Measurements from ENCODE around the gene PTBP3.
A peak's percentile ranks its signal among the peaks of the same experiment; 100 is the strongest.

PTBP3 gene

GRCh38 chr9:112174222-112174964, 159.0 kb downstream of the PTBP3 start:
- peak; percentile 43 to 60 for DNase-seq (ENCODE audit: low read depth in 1 of 2, low spot score in 1 of 2)

DNA sequence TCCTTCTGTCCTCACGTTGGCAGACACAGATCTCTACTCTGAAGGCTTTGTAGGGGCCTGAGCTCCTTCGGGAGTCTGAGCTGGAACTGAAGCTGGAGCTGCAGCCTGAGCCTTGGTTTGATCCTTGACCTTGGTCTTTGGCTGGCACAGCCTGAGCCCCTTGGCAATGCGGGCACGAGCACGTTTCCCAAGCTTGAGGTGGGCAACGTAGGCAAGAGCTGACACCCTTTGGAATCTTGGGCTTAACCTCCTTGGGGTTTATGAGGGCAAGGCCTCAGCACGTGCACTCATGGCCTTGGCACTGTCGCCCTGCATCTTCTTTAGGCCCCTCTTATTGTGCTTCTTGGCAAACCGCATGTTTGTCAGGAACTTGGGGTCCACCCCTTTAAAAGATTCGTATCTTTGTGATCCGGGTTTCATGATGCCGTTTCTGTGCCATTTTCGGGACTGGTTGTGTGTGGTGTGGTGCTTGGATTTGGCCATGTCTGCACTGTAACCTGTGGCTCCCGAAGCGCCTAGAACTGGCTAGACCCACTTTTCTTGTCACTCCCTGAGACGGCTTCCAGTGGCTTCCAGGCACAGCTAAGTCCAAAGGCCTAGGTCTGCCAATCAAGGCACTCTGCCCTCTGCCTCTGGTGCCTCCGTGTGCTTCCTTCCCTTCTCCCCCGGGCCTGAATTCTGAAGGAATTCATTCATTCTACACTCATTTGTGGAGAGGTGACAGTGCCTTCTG, 159.8 kb downstream of the PTBP3 start:
- DNase-seq (ENCODE audit: low read depth in 1 of 2, low spot score in 1 of 2), result no peak

DNA sequence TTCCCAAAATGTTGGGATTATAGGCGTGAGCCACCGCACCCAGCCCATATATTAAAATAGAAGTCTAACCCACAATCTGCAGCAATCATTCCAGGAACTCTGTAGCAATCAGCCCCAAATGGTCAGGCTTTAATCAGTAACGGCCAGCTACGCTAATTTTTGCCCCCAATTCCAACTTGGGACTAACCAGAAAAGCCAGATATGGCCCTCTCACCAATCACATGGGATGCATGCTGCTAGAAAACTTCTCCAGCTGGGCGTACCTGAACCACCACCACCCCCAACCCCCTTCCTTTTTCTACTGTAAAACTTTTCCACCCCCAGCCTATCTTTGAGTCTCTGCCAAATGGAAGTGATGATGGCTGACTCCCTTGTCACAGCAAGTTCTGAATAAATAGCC, 162.5 kb downstream of the PTBP3 start:
- DNase-seq (ENCODE audit: low read depth in 1 of 2, low spot score in 1 of 2), result no peak

- DNase-seq (ENCODE audit: low read depth in 1 of 2, low spot score in 1 of 2), result no peak
Measured at GRCh38 chr9:112170235-112170634, 163.2 kb downstream of the PTBP3 start.

GRCh38 chr9:112169368-112169767, 164.1 kb downstream of the PTBP3 start:
- no peak for DNase-seq (ENCODE audit: low read depth in 1 of 2, low spot score in 1 of 2)

- no peak for DNase-seq (ENCODE audit: low read depth in 1 of 2, low spot score in 1 of 2)
Measured at GRCh38 chr9:112168197-112168596, 165.2 kb downstream of the PTBP3 start.
